Activated gamma-delta T cell (primary cell): ENCODE measurements around the gene AMFR.
"Not testable (repeated sequence)": the region's sequence is repeated elsewhere in the genome, so short reads cannot be mapped to it uniquely, and the experiment has no call there.

Source experiments
- DNase-seq: peaks from one replicate; lab custom pipeline; 2025; lab: John Stamatoyannopoulos, UW

The AMFR gene

DNA sequence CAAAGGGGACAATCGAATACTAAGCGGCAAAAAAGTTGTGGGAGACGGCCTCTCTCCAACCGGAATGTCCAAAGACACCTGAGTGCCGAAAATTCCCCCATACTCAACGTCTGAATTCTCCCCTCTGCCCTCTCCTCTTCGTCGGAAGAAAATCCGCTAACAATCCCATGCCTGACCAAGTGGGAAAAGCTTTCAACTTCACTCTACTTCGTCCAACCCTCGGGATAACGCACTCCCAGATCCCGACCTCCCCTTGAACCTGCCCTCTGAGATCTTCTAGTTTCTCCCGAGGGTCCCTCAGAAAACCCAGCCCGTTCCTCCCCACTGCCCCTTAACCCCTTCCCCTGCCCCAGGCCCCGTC, 961 bp downstream of the AMFR start:
- no peak for DNase-seq

DNA sequence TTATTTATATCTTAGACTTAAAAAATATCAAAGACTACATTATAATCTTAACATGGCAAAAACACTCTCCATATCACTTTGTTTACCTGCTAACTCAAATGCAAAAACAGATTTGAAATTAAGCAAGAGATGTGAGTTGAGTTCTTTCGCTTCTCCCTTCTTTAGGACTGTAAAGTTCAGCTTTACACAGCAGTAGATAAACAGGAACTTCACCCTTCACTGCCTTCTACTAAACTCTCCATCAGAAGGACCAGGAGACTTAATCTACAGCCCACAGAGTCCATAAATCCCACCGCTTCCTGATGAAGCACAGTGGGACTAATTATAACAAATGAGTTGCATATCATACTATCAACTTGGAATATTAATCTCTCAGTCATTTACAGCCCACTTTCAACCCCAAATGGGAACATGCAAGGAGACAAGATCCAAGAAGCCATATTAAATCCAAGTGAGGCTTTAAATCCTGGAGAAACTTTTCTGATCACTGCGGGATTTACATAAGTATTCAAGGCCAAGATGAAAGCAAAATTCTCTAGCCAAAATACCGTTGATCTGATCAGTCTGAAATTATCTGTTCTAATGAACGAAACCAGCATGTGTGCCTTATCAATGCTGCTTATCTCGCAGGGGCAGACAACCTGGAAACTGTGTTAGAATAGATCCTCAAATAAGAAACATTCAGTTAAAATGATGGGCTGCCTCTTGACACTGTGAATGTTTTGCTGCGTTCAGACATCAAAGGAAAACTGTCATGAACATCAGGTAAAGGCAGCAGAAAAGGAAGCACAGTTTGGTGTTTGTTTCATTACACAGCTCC, 1.6 kb downstream of the AMFR start:
- no peak for DNase-seq

DNA sequence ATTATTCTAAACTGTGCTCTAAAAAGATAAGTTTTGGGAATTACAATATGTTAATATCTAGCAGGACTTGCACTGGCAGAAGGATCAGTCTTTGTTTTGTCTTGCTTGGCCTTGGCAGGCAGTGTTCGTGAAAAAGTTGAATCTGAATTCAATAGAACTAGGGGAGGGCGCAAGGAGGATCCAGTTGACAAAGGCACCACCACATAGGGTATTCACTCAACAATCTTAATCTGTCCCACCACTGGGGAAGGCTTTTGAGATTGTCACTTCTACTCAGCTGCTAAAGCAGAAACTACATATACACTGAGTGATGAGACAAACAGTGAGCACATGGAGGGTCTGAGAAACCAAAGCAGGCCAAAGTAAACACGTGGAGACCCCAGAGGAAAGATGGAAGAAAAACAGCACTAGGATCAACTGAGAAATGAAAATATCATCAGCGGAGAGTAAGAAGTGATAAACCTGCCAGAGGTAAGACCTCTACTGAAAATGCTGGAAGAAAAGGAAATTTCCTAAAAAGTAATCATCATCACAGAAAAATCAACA, 2.4 kb downstream of the AMFR start:
- DNase-seq: no peak

DNA sequence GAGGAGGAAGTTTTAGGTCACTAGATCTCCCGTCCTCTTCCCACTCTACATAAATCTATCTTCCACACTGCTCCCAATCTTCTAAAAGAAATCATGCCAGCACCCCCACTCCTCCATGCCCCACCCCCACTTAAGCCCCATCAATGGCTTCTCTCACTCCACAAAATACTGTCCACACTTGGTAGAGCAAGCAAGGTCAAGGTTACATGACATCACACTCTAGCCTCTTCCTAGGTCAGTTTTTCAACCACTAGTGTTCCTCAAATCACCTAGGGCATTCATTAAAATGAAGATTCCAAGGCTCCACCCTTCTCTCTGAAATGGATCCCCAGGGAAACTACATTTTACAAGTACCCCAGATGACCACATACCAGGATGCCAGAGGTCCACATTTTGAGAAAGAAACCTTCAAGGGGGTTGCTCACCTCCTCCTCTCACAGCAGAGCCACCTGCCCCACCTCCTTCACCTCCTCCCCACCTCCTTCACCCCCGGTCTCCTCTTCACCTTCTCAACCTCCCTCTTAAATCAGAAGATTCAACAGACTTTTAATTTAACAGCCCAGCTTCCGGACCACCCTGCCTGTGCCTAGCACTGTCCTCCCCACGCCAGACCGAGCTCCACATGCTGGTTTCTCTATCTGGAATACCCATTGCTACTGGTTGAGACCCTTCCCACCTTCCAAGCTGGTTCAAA, 3.2 kb downstream of the AMFR start:
- no peak for DNase-seq

DNA sequence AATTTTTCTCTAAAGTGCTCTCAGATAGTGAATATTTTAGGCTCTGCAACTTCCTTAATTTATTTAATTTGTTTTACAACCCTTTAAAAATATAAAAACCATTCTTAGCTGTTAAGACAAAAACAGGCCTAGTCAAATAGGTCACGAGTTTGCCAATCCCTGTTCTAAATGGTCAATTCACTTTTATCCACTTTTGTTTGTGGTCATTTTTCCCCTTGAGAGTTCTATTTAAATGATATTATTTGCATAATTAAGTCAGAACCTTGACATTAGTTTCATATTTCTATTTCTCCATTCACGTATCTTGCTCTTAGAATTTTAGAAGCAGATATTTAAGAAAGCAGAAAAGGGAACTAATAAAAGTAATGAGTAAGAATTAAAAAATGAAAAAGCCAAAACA, 4.0 kb downstream of the AMFR start:
- DNase-seq: no peak

DNA sequence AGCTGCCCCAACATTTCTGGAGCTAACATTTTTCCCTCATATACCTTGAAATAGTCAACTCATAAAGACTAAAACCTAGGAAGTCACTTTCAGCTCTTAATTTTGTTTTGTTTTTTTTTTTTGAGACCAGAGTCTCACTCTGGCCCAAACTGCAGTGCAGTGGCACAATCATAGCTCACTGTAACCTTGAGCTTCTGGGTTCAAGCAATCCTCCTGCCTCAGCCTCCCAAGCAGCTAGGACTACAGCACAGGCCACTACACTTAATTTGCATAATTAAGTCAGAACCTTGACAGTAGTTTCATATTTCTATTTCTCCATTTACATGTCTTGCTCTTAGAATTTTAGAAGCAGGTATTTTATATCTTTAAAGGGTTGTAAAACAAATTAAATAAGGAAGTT, 4.7 kb downstream of the AMFR start:
- no peak for DNase-seq

DNA sequence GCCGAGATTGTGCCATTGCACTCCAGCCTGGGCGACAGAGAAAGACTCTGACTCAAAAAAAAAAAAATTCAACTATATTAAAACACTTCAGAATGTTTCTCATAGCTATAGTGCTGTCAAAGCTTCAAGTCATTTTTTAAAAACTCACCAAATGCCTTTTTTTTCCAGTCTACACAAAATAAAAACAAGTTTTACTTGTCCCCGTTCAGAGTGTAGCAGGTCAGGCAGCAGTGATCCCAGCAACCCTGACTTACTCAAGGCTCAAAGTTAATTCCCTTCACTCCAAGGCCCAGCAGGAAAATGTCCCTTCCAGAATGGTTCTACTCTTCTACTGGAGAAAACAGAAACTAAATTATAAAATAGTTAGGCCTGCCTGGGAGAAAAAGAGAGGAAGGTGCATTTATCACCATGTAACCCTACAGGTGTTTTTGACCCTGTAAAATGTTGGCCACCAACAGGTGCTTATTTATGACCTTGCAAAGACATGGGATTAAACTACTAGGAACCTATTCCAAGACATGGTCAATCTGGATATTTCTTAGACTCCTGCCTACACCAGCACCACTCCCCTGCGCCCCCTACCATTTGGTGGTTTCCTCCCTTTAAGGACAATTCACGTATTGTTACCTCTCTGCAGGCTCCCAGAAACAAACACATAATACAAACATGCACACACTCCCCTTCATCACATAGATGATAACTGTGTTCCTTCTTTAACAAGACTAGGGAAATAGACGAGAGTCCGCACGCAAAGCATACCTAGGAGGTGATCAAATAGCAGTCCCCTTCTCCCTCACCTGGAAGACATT, 5.4 kb downstream of the AMFR start:
- no peak for DNase-seq

DNA sequence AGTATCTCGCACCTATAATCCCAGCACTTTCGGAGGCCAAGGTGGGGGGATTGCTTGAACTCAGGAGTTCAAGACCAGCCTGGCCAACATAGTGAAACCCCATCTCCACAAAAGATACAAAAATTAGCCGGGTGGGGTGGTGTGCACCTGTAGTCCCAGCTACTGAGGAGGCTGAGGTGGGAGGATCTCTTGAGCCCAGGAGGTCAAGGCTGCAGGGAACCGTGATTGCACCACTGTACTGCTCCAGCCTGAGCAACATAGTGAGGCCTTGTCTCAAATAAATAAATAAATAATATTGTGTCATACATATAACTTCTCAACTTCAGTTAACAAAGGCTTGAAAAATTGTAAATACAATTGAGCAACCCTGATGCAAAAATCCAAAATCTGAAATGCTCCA, 8.2 kb downstream of the AMFR start:
- DNase-seq: no peak

DNA sequence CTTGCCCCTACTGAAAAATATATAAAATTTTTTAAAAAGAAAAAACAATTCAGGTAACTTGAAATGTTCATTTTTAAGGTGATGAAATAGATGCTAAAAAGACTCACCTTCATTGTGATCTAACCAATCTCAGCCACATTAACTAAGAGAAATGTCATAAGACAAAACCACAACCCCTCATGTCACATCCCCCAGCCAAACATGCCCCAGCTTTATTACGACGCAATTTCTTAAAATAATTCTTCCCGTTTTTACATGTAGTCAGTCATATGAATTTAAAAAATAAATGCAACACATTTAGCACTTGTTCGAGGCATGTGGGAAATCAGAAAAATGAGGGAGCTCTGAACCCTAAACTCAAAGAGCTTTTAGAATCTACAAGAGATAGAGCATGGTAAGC, 9.5 kb downstream of the AMFR start:
- DNase-seq: no peak

DNA sequence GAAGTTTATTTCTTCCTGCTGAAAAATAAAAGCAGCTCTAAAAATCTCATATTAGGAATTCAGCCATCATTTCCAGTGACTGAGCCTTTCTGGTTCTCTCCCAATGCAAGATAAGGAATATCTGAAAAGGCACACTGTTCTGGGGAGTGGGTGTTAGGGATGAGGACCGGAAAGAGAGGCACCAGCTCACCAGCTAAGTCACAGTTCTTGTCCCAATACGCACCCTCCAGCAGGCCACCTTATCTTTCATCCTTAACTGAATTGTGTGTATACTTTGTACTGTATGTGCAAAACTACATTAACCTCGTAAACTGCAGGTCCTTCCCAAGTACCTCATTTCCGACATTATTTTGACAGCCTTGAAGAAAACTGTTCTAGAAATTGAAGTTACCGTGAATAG, 11.0 kb downstream of the AMFR start:
- no peak for DNase-seq

DNA sequence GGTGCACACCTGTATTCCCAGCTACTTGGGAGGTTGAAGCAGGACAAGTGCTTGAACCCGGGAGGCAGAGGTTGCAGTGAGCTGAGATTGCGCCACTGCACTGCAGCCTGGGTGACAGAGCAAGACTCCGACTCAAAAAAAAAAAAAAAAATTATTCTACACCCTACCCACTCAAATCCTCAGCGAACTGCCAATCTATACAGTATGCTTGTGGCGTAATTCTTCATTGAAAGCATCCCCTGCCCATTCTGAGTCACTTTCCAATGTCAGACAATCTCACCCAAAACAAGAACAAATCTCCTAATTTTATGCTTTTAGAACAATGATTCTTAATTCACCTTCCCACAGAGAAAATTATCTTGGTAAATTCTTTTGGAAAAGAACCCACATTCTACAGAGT, 12.0 kb downstream of the AMFR start:
- DNase-seq: no peak

DNA sequence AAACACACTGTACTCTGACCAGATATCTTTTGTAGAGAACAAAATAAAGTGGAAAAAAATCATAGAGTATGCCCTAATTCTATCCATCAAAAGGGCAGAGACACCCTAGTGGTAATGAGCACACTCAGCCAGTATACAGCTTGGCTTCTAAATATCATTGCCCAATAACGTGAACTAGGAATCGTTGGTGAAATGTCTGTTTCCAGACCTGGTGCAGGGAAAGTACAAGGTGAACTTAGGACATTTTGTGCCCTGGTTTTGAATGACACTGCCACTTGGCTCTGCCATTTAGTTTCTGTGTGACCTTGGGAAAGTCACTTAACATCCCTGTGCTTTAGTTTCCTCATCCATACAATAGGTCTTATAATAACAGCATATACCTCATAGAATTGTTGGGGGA, 13.7 kb downstream of the AMFR start:
- DNase-seq: no peak

DNA sequence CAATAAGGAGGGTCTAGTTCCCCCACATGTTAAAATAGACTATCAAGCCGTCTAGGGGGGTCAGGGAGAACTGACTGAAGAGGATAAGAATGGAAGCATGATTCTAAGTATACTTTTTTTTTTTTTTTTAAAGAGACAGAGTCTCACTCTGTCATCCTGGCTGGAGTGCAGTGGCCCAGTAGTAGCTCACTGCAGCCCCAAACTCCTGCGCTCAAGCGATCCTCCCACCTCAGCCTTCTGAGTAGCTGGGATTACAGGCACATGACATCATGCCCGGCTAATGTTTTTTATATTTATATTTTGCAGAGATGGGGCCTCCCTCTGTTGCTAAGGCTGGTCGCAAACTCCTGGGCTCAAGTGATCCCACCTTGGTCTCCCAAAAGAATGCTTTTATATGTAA, 14.2 kb downstream of the AMFR start:
- no peak for DNase-seq

DNA sequence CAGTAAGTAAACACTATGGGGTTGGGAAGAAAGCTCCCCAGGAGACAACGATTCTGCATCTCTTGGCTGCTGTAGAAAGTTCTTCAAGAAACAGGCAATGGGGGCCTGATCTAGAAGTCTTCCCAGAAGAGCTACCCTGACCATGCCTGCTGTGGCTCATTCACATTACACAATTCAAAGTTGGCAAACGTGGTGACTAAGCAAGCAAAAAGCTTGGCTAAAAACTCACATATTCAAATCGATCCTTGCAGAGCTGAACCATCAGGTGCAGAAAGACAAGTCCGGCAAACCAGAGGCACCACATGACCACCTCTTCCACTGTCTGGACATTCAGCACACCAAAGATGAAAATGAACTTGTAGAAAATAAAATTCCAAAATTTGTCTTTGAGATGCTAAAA, 16.1 kb downstream of the AMFR start:
- DNase-seq: no peak

DNA sequence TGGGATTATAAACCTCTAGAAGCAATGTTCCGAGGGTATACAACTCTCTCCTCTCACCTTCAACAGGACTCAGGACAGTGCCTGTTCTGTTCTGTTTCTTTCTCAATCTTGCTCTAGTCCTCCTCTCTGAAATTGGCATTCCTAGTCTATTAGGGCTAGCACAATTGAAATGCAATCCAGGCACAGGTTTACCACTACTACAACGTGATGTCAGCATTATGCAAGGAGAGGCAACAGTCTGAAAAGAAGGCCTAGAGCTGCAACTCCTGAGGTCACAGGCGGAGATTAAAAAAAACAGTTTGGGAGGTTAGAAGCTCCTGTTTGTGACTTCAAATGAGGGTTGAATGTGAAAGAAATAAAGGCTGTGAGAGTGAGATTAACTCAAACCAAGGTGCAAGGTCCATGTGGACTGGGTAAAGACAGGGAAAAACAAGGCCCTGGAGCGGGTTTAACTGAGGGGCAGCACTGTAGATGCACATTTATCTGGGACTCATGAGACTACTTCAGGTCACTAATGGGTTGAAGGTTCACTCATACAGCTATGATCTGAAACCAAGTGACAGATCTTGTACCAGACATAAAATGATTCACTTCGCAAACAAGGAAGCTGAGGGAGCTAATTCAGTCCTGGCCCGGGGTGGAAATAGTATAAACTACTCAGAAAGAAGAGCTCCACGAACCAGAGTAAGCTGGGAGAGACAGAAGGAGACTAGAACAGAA, 16.8 kb downstream of the AMFR start:
- no peak for DNase-seq

DNA sequence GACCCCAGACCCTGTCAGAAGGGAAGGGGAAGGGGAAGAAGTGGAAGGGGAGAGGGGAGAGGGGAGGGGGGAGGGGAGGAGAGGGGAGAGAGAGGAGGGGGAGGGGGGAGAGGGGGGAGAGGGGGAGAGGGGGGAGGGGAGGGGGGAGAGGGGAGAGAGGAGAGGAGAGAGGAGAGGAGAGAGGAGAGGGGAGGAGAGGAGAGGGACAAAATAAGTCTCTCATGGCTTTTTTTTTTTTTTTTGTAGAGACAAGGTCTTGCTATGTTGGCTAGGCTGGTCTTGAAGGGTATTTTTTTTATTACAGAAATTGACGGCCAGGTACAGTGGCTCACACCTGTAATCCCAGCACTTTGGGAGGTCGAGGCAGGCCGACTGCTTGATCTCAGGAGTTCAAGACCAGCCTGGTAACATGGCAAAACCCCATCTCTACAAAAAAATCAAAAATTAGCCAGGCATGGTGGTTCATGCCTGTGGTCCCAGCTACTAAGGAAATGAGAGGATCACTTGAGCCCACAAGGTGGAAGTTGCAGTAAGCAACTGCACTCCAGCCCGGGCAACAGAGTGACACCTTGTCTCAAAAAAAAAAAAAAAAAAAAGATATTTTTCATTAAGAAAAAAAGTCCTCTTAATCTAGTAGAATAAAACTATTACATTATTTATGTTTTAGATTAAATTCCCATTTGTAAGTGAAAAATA, 19.2 kb downstream of the AMFR start:
- DNase-seq: no peak

DNA sequence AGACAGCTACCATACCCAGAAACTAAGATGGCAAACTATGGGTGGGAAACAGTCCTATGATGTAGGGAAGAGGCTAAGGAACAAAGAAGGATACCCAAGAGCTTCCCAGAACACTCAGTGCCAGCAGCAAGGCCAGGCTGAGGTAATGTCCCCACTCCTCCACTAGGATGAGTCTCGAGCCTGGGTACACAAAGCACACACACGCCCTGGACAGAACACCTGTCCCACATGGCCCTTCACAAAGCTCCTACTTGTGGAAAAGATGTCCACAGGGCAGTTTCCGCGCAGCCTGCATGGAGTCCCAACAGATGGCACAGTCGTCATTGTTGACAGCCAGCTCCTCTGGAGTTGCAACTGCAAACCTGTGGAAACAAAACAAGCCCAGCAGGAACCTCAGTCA, 23.9 kb downstream of the AMFR start:
- DNase-seq: no peak

DNA sequence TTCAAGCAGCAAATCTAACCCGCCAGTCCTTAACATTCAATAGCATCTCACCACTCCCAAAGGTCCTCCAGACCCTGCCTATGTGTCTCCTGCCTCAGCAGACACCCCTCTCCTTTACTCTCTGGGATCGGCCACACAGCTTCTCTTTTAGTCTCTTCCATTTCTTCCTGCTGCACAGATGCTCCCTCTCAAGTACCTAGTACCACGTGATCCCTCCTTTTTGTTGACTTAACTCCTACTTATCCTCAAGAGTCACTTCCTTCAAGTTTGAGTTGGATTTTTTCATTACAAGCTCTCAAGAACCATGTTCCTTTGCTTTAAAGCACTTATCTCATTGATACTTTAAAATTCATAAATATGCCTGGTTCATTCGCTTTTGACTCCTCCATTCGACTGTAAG, 24.9 kb downstream of the AMFR start:
- no peak for DNase-seq

DNA sequence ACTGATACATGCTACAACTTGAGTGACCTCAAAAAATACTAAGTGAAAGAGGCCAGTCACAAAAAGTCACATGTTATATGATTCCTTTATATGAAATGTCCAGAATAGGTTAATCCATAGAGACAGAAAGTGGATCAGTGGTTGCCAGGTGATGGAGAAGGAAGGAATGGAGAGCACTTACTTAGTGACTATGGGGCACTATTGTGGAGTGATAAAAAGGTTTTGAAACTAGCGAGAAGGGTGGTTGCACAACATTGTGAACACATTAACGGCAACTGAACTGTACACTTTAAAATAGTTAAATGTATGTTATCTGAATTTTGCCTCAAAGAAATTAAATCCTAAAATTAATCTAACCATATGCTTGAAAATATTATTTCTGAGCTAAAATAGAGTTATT, 25.9 kb downstream of the AMFR start:
- DNase-seq: no peak

DNA sequence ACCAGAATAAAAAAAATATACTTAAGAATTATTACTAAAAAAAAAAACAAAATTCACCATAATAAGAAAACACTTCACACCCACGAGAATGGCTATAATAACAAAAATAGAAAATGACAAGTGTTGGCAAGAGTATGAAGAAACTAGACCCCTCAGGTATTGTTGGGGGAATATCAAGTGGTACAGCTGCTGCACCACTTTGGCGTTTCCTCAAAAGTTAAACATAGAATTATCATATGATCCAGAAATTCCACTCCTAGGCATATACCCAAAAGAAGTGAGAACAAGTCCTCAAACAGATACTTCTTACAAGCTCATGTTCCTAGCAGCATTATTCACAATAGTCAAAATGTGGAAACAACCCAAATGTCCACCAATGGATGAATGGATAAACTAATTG, 26.3 kb downstream of the AMFR start:
- DNase-seq: no peak

DNA sequence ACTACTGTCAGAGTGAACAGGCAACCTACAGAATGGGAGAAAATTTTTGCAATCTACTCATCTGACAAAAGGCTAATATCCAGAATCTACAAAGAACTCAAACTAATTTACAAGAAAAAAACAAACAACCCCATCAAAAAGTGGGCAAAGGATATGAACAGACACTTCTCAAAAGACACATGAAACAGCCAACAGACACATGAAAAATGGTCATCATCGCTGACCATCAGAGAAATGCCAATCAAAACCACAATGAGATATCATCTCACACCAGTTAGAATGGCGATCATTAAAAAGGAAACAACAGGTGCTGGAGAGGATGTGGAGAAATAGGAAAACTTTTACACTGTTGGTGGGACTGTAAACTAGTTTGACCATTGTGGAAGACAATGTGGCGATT, 28.6 kb downstream of the AMFR start:
- not testable (repeated sequence) for DNase-seq
